Glutamatergic neuron (in vitro differentiated cells): Measurements from ENCODE around the gene HOXC13. TPM values are rescaled to one million over a fixed set of nuclear protein-coding genes. Genes with fewer than 3 reads are reported as not detected.

Source experiments
- DNase-seq: peaks from one replicate; pipeline ENCODE4 v3.0.0; 2022
- H3K27ac Mint-ChIP-seq: one replicate; pipeline ENCODE4 v1.8.0; 2020; ENCODE audit warnings: mild to moderate bottlenecking, mixed read lengths, inconsistent platforms; ENCODE audit not compliant: unreplicated experiment
- H3K27me3 Mint-ChIP-seq: one replicate; pipeline ENCODE4 v1.8.0; 2020; ENCODE audit warnings: mild to moderate bottlenecking, moderate library complexity, mixed read lengths, inconsistent platforms; ENCODE audit not compliant: unreplicated experiment
- H3K36me3 Mint-ChIP-seq: one replicate; pipeline ENCODE4 v1.8.0; 2020; ENCODE audit warnings: mild to moderate bottlenecking, mixed read lengths, inconsistent platforms; ENCODE audit not compliant: unreplicated experiment
- H3K4me1 Mint-ChIP-seq: one replicate; pipeline ENCODE4 v1.8.0; 2020; ENCODE audit warnings: mild to moderate bottlenecking, low read depth, mixed read lengths, inconsistent platforms; ENCODE audit not compliant: unreplicated experiment
- H3K4me3 Mint-ChIP-seq: one replicate; pipeline ENCODE4 v1.8.0; 2020; ENCODE audit warnings: mild to moderate bottlenecking, mixed read lengths, inconsistent platforms; ENCODE audit not compliant: unreplicated experiment
- H3K9me3 Mint-ChIP-seq: one replicate; pipeline ENCODE4 v1.8.0; 2020; ENCODE audit warnings: mild to moderate bottlenecking, moderate library complexity, mixed read lengths, inconsistent platforms; ENCODE audit not compliant: unreplicated experiment
- CTCF ChIP-seq: fragments of 200-600 bp; sonication (generic); IDR thresholded peaks from one replicate; pipeline ENCODE4 v1.5.0; 2021; ENCODE audit not compliant: partially characterized antibody, unreplicated experiment
- total RNA-seq: library from RNA; stranded (reverse); fragmentation: NEBNext Ultra II Directional; extraction: Animal tissue kit (Norgen Biotek cat#: 25700); gene quantifications from one replicate; pipeline ENCODE4 v1.2.1, GENCODE V29; 2021; ENCODE audit not compliant: unreplicated experiment

The HOXC13 gene
- total RNA-seq, 1 donor from 2014 or later, result not detected

- Mint-ChIP-seq H3K27ac (no peak overlapping the region), H3K27me3 (peaks cover 35% of the 10 kb centered on the region), H3K9me3 (peaks cover 2% of the 10 kb centered on the region), H3K4me1 (no peaks in the 10 kb centered on the region), H3K4me3 (no peak overlapping the region), H3K36me3 (no peaks in the 10 kb centered on the region)
- no peak for DNase-seq
- TF ChIP-seq CTCF, result no peak
Measured at GRCh38 chr12:53929527-53929926, 9.1 kb upstream of the HOXC13 start.

DNA sequence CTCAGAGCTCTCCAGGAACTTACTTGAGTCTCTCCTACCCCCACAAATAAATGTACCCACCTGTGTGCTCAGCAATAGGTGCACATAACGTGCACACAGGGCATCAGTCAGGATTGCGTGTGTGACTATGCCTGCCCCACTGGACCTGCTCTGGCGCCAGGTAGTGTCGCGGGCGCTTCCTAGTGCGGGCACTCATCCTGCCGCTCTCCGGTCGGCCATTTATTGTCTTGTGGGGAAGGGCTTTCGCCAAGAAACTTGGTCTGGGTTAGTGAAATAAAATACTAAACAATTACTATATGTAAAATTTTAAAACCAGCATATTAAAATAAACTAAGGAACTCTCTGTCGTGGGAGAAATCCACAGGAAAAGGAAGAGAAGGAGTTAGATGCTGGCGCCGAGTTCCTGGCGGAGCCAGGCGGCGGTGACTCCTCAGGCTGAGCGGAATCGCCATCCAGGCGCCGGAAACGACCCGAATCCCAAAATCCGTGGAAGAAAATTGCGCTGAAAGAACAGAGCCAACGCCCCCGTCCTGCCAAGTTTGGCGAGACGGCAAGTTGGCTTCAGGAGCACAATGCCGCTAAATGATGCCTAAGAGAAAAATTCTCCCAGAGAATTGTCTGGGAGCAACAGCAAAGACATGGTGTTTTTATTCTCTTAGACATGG, 7.9 kb upstream of the HOXC13 start:
- no peaks in the 10 kb centered on the region for H3K36me3 Mint-ChIP-seq
- no peak overlapping the region for H3K27ac Mint-ChIP-seq
- no peak for TF ChIP-seq CTCF
- H3K9me3 Mint-ChIP-seq, result peaks cover 2% of the 10 kb centered on the region
- peaks cover 43% of the 10 kb centered on the region for H3K27me3 Mint-ChIP-seq
- DNase-seq, result no peak
- H3K4me3 Mint-ChIP-seq, result no peak overlapping the region
- H3K4me1 Mint-ChIP-seq, result peaks cover 1% of the 10 kb centered on the region

- Mint-ChIP-seq H3K9me3 (peaks cover 4% of the 10 kb centered on the region), H3K27me3 (peaks cover 46% of the 10 kb centered on the region), H3K4me1 (peaks cover 1% of the 10 kb centered on the region), H3K4me3 (no peak overlapping the region), H3K36me3 (no peaks in the 10 kb centered on the region), H3K27ac (no peak overlapping the region)
- TF ChIP-seq CTCF, result no peak
- no peak for DNase-seq
Measured at GRCh38 chr12:53931844-53932581, 6.6 kb upstream of the HOXC13 start.

DNA sequence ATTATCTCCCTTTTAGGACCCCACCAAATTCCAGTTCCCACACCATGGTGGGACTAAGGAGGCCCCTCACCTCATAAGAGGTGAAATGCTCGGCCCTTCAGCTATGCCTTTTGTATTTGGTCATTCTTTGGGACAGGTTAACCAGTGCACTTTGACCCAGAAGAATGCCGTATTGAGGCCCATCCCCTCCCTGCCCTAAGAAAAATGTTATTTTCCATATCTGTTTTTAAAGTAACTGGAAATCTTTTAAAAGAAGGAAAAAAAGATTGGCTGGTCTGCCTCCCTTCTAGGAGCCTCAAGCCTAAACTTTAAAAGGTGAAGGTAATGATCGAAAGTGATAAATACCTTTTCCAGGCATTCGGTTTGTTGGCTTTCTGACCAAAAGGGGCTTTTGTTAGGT, 5.7 kb upstream of the HOXC13 start:
- no peaks in the 10 kb centered on the region for H3K36me3 Mint-ChIP-seq
- no peak for DNase-seq
- peaks cover 4% of the 10 kb centered on the region for H3K9me3 Mint-ChIP-seq

More for the DNA sequence above, 5.7 kb upstream of the HOXC13 start:
- H3K4me3 Mint-ChIP-seq, result no peak overlapping the region
- H3K27me3 Mint-ChIP-seq, result peaks cover 49% of the 10 kb centered on the region
- no peak overlapping the region for H3K27ac Mint-ChIP-seq
- H3K4me1 Mint-ChIP-seq, result peaks cover 1% of the 10 kb centered on the region
- no peak for TF ChIP-seq CTCF
